HG02870 (cell line): ENCODE data around the gene GIMAP5.

ENCODE experiments used
- ATAC-seq: cut with Tn5 transposase; IDR thresholded peaks from one replicate; pipeline ENCODE4 v1.9.1; 2021; ENCODE audit warnings: mild to moderate bottlenecking, moderate library complexity; ENCODE audit not compliant: unreplicated experiment

GIMAP5 gene

DNA sequence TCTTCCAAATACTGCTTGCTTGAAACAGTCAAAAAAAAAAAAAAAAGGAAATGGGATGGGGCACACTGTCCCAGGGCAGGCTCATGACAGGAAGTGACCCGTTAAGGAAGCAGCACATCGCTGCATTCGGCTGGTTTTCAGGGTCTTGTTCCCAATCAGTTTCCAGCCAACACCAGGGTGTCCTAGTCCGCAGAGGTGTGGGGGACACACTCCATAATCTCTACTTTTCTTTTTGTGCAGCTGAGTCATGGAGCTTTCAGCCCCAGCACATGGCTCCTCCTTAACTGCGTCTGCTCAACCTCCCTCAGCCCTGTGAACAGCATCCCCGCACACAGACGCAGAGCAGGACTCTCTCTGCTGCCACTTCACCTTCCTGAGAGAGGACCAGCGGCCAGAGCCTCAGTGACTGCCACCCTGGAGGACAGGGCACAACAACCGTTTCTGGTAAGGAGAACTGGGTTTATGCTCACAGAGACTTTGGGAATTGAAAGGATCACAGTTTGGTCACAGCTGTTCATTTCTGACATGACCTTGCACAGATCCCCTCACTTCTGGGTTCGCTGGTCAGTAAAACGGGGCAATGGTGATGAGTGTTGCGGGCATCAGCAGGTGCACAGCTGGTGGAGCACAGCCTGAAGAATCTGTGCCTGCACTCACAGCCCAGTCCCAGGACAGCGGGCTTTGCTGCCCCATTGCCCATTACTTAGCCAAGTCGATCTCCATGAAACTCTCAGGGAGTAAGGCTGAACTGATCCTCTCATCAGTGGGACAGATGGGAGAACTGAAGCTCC, at the start of gene GIMAP5:
GIMAP5 (plus strand) TSS at position 154 of the 791 bp plus-strand sequence. CDS start 3,467 bp downstream, outside the sequence.
- ATAC-seq: no peak

DNA sequence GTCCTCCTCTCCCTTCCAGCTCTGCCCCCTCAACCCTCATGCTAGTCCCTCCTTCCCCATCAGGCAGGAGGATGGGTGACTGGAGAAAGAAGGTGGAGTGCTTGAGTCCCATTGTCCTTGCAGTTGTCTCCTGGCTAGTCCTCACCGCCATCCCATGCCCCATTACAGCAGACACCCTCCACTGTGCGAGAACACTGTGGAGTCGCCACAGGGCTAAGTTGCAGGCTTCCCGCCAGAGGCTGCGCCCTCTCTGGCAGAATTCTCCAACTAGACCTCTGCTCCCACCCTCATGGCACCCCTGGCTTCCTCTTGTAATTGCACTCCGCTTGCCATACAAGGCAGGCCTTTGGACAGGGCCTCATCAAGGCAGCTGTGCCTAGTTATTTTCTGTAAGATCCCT, 48.6 kb upstream of the GIMAP5 start:
- no peak for ATAC-seq

DNA sequence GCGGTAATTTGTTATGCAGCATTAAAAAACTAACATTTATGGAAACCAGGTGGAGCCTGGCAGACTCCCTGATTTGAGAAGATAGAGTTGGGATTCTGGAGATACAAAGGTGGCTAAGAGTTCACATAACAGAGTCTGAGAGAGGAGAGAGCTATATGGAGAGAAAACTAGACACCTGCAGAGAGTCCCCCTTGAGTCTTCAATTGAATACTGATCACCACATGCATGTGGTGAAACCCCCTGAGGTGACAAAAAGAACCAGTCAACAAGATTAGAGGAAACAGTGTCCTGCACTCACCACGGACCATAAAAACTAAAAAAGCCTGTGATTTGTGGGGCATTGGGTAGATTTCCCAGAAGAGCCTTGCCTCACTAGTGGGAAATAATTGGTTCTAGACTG, 41.6 kb upstream of the GIMAP5 start:
- no peak for ATAC-seq

DNA sequence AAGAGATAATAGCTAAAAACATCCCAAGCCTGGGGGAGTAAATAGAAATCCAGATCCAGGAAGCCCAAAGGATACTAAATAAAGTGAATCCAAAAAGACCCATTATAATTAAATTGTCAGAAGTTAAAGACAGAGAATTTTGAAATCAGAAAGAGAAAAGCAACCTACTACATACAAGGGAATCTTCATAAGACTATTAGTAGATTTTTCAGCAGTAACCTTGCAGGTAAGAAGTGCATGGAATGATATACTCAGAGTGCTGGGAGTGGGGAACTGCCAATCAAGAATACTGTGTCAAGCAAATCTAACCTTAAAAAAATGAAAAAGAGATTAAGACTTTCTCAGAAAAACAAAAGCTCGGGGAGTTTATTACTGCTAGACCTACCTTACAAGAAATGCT, 34.0 kb upstream of the GIMAP5 start:
- no peak for ATAC-seq

DNA sequence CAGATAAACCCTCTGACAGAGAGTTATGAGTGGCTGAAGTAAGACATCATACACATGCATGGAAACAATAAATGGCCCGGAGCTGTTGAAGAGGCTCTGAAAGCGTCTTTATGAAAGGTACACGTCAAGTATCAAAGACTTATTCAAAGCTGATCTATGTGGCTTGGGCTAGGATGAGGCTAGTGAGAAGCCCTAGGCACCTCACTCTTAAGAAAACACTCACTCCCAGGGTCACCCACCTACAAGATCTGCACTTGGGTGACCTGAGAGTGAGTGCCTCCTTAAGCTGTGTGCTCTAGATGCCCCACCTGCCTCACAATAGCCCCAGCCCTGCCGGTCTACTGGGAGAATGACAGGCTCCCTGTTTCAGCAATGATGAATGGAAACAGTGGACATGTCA, 21.9 kb upstream of the GIMAP5 start:
- no peak for ATAC-seq

DNA sequence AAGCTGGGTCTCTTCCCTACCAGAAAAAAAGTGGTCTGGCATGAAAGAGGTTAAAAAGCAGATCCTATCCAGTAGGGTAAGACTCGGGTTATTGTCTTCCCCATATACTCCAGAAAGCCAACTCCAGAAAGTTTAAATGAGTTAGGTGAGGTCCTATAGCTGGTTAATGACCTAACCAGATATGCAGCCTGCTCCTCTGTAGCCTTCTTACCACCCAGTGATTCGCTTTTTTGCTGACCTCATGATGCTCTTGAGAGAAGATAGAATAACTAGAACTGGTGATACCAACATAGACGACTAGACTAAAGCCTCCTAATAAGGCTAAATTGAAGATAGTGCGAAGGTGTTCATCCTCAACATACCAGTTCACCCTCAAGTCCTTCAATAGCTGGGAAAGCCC, 21.5 kb upstream of the GIMAP5 start:
- no peak for ATAC-seq

DNA sequence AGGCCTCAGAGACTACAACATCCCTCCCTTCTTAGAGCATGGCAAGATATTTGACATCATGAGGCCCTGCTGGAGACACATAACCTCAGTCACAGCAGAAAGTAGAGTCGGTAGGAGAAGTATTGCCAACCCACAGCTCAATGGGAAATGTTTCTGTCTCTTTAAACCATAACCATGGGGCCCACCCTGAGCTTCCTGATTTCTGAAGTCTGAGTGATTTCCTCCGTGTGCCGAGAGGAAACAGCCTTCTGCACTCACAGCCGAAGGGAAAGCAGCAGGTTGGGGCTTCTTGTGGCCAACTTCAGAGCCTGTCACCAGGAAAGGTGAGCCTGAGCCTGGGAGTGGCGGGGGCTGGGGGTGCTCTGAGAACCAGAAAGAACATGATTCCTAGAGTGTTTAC, 20.9 kb upstream of the GIMAP5 start, which contains the start of gene GIMAP1:
GIMAP1 (plus strand) TSS at position 246 of the 400 bp plus-strand sequence. CDS start 2,435 bp downstream, outside the sequence.
- no peak for ATAC-seq

DNA sequence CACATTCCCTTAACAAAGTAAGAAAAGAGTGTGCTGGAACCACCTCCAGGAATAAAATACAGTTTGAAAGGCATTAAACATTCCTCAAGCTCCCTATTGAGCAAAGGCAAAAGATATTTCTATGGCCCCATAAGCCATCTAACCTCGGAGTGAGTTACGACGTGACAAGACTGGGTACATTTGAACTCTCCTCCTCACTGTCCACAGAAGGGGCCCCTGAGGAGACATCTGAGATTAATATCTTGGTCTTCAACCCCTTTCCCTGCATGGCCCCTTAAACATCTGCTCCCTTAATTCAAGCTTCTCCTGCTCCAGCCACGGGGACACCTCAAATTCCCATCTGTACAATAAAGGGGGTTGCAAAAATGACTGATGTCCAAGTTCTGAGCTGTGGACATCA, 20.3 kb upstream of the GIMAP5 start:
- no peak for ATAC-seq

DNA sequence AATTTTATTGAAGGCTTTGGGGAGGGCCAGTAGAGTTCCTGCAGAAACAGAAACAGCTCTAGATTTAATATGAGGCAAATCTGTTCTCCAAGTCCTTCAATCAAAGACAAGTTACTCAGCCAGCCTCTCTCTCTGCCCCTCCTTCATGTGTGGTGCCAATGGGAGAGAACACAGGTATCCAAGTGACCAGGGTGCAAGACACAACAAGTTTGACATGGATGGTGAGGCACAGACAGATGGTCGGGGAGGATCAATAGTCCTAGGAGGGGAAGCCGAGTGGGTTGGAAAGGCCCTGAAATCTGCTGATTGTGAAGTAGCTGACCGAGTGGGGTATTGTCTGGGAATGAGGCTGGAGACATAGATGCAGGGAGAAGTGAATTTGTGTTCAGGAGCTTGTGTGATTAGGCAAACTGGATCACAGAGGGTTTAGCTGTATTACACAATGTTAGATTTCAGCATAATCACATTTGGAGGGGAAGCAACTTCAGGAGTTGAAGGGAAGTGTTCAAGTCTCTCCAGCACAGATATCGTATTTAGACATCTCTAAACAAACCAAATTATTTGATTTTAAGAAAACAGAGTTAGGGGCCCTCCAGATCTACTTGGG, 19.3 kb upstream of the GIMAP5 start:
- ATAC-seq: no peak

DNA sequence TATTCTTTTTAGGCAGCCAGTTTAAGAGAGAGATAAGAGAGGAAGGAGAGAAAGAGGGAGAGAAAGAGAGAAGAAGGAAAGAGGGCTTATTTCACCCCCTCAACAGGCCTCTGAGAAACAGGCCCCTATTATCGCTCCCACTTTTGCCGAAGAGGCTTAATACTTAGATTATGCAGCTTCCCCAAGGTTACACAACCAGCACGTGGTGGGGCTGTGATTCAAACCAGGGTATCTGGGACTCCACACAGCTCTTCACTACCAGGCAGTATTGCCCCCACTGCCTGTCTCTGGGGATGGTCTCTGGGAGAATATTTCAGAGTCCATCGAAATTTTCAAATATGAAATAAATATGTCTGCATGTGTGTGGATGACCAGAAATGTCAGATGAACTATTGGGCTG, 17.8 kb upstream of the GIMAP5 start:
- no peak for ATAC-seq

DNA sequence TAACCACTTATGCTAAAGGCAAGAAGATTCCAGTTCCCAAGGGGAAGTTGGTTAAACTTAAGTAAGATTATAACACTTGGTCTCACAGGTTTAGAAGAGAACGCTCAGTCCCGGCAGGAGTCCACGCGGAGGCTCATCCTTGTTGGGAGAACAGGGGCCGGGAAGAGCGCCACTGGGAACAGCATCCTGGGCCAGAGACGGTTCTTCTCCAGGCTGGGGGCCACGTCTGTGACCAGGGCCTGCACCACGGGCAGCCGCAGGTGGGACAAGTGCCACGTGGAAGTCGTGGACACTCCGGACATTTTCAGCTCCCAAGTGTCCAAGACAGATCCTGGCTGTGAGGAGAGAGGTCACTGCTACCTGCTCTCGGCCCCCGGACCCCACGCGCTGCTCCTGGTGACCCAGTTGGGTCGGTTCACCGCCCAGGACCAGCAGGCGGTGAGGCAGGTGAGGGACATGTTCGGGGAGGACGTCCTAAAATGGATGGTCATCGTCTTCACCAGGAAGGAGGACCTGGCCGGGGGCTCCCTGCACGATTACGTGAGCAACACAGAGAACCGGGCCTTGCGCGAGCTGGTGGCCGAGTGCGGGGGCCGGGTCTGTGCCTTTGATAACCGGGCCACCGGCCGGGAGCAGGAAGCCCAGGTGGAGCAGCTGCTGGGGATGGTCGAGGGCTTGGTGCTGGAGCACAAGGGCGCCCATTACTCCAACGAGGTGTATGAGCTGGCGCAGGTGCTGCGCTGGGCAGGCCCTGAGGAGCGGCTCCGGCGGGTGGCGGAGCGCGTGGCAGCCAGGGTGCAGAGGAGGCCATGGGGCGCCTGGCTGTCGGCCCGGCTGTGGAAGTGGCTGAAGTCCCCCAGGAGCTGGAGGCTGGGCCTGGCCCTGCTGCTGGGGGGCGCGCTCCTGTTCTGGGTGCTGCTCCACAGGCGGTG, 17.0 kb upstream of the GIMAP5 start:
- ATAC-seq: no peak

DNA sequence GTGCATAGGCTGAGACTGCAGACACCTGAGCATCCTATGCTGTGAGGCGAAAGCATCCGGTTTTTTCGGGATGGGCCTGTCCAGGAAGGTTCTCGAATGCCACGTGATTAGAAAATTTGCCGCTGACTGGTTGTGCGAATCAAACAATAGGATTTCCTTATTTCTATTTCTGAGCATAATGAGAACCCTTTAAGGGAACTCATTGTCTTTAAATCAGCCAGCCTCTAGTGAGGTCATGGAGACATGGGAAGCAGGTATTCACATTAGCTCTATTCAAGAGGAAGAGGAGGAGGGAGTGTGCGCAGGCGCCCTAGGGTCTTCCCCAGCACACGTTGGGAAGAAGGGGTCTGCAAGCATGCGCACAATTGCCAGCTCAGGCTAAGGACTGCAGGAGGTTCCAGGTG, 15.2 kb upstream of the GIMAP5 start:
- no peak for ATAC-seq

DNA sequence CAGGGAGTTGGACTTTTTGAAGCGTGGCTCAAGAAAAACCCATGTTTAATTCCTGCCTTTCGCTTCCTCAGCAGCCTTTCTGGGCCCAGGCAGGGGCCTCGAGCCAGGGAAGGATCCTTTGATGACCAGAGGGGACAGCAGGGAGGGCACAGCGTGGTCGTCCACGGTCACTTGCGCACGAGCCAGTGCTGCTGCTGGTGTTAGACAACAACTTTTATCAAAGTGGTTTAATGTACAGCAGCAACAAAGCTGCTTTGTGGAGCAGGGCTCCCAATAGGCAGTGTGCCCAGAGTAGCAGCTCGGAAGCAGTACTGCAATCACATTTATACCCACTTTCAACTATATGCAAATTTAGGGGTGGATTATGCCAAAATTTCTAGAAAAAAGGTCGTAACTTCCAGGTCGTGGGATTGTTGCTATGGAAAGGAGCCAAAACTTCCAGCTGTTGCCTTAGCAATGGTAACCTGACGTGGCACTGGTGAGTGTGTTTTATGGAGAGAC, 14.7 kb upstream of the GIMAP5 start:
- ATAC-seq: no peak

DNA sequence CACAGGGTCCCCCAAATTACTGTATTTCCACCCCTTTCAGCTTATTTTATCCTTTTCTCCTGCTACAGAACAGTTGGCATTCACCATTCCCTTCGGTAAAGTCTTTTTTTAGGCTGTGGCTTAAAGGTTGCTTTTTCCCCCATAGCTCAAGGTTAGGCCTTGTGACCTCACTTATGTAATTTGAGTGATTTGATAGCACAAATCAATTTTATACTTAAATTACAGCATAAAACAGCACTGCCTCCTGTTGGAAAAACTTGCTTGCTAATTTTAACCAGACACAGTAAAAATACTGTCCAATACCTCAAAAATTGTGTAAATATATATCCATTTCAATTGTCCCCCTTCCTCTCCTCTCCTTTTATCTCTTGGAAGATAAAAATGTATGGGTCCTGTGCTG, 13.8 kb upstream of the GIMAP5 start:
- ATAC-seq: no peak

DNA sequence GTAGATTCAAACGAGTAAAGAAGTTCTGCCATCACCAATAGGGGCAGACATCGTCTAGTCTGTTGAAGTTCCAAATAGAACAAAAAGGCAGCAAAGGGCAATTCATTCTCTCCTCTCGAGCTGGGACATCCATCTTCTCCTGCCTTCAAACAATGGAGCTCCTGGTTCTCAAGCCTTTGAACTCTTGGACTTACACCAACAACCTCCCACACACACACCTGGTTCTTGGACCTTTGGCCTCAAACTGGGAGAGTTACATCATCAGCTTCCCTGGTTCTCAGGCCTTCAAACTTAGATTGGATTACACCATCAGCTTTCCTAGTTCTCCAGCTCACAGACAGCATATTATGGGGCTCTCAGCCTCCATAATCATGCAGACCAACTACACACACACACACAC, 9.8 kb upstream of the GIMAP5 start:
- no peak for ATAC-seq

DNA sequence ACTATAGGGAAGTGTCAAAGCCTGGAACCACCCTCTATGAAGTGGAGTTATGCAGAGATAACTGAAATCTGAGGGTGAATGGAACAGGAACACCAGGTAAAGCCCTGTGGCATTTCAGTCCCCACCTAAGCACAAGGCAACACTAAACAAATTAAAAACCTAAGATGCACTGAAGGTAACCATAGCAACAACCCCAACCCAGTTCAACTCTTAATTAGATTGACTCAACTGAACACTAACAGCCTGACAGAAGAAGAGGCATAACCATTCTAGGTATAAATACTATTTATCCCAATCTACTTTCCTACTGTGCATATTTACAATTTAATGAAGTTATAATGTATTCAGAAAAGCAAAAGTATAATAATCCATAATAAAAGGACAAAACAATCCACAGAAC, 9.2 kb upstream of the GIMAP5 start:
- no peak for ATAC-seq

DNA sequence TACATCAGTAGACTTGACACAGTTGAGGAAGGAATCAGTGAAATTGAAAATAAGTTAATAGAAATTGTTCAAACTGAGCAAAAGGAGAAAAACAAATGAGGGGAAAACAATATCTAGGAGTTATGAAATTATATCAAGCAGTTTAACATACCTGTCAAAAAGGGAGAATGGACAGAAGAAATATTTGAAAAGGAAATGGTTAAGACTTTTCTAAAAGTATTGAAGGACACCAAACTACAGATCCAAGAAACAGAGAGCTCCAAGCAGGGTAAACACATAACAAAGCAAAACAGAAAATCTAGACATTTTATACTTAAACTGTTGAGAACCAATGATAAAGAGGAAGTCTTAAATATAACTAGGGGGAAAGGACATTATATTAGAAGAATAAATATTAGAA, 8.6 kb upstream of the GIMAP5 start:
- ATAC-seq: no peak

DNA sequence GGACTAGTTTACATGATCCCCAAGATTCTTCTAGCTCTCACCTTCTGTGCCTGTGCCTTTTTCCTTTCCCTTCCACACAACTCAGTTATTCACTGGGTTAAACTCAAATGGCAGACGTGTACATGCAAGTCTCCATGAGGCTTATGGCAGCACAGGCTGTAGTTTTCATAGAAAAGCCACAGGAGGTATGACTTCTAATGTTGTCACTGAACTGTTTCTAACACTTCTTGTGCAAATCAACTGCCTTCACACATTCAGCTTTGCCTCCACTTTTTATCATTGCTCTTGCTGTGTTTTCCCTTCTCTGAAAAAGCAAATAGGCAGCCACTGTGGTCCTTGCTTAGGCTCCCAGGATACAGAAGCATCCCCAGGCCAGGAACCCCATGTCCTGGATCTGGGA, 5.3 kb upstream of the GIMAP5 start:
- ATAC-seq: no peak

DNA sequence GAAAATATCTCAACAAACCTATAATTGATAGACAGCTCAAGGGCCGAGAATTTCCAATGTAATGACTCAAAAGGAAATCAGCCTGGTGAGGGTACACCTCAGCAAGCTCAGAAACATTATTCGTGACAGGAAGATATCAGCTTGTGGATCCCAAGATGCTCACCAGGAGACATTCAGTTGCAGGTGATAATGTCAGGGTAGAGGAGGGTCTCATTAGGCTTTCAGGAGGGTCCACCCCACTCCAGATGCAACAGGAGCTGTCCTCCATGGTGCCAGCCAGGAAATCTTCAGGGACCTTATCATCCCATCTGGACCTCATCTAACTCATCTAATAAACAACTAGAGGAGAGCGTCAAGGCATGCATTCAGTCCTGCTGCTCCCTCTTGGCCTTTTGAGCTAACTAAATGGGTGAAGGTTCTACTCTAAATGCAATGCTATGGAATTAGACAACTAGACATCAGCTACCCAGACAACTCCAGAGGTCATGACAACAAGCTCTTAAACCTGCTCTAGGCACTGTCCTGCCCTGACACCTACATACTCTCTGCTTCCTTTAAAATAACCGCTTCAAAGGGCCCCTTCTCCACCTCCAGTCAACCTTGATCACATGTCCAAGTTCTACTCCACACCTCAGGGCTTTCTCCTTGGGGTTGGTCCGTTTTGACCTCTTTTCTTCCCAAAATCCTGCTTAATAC, 4.3 kb upstream of the GIMAP5 start:
- ATAC-seq: no peak

DNA sequence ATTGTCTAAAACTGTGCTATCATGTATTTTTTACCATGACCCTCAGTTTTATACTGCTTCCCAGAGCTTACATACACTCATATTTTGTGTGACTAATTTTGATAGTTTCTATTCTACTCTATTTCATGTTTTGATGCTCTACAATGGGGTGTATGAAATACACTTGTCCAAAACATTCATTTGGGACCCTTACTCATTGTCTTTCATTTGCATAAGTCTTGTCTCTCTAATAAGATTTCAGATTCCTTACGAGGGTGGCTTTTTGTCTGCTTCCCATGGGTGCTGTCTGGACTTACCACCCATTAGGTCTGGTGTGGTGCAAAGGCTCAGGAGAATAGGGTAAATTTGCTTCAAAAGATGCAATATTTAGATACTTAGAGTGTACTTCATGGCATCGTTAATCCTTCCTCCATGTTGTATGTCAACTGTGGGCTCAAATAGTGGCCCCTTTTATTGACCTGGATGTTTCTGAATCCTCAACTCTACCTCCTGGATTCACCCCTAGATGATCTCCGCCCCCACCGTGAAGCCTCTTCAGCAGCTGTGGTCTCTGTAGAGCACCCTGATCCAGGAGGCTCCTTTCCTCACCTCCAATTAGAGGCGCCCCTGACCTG, 3.6 kb upstream of the GIMAP5 start:
- no peak for ATAC-seq
